Measurements from ENCODE around the gene SEMA4A.

Gene SEMA4A

GRCh38 chr1:156114101-156114918 is 39.1 kb upstream of the SEMA4A start, which contains the start of gene LMNA:
LMNA (plus strand) TSS chr1:156114711; CDS start chr1:156114919, 208 bp downstream.
- Histone ChIP-seq H3K4me1 (ENCODE audit: control insufficient read depth, insufficient read depth, low read length) (peaks cover 4% of the 10 kb centered on the region), H3K27ac (ENCODE audit: extremely low read depth, low read depth, low read length) (peak within 1 kb of the TSS; percentile 66; the same call in 1 of the 2 replicates), H3K4me3 (ENCODE audit: low read depth, low read length) (peak within 1 kb of the TSS; percentile 69), H3K9me3 (ENCODE audit: control insufficient read depth, insufficient read depth, low read depth, low read length) (no peaks in the 10 kb centered on the region), H3K36me3 (ENCODE audit: control insufficient read depth in 2 of 2, insufficient read depth in 1 of 2, low read length in 2 of 2) (no peaks in the 10 kb centered on the region; a peak in 1 of 3 replicates)
- POLR2A ChIA-PET, result interaction anchor here (0.6 to 5.5 kb wide), 7 partner anchors 9 to 98 kb away, joined by 4 to 63 read pairs (median 9); partner anchors contain the start of genes PMF1 and SLC25A44
- CTCF ChIA-PET, result interaction anchor here (1.3 to 25.6 kb wide), 4 partner anchors 12 to 30 kb away, joined by 5 to 1029 read pairs (median 32); no protein-coding TSS in a partner anchor
- TF ChIP-seq ZSCAN30 (tag by site-specific recombination; IDR thresholded peaks at IDR 0.05) (0 out of 2 replicates have a peak, but pooled peaks have one; percentile 17), ZBTB26 (tag by site-specific recombination; optimal IDR thresholded peaks at IDR 0.05) (no peak), ZNF335 (tag by site-specific recombination; conservative IDR thresholded peaks at IDR 0.05) (peak; percentile 78), ZNF843 (tag by site-specific recombination; IDR thresholded peaks at IDR 0.05) (no peak), ZNF138 (tag by site-specific recombination; IDR thresholded peaks at IDR 0.05; ENCODE audit: borderline replicate concordance) (no peak), ZNF391 (tag by site-specific recombination; IDR thresholded peaks at IDR 0.05; ENCODE audit: borderline replicate concordance, low read depth) (peak; percentile 81; the same call in 1 of the 2 replicates), ZNF324 (tag by site-specific recombination; IDR thresholded peaks at IDR 0.05) (peak; percentile 88), HOXA7 (CRISPR knock-in tag; IDR thresholded peaks at IDR 0.05; ENCODE audit: borderline replicate concordance) (no peak), ZNF747 (tag by site-specific recombination; IDR thresholded peaks at IDR 0.05) (no peak), ZNF24 (tag by site-specific recombination; IDR thresholded peaks at IDR 0.05) (peak; percentile 92), ZNF704 (tag by site-specific recombination; IDR thresholded peaks at IDR 0.05) (peak; percentile 84; the same call in 1 of the 2 replicates), ZNF16 (tag by site-specific recombination; IDR thresholded peaks at IDR 0.05; ENCODE audit: low read depth) (no peak), SP2 (tag by site-specific recombination; IDR thresholded peaks at IDR 0.05) (peak; percentile 85), ZBTB8A (tag by site-specific recombination; IDR thresholded peaks at IDR 0.05) (peak; percentile 61), BCL11A (tag by site-specific recombination; IDR thresholded peaks at IDR 0.05; ENCODE audit: low read depth) (peak; percentile 94), ZNF266 (tag by site-specific recombination; IDR thresholded peaks at IDR 0.05; ENCODE audit: low read depth) (no peak), ZNF777 (tag by site-specific recombination; IDR thresholded peaks at IDR 0.05; ENCODE audit: borderline replicate concordance) (no peak)
- TF ChIP-seq, protein P1, sequence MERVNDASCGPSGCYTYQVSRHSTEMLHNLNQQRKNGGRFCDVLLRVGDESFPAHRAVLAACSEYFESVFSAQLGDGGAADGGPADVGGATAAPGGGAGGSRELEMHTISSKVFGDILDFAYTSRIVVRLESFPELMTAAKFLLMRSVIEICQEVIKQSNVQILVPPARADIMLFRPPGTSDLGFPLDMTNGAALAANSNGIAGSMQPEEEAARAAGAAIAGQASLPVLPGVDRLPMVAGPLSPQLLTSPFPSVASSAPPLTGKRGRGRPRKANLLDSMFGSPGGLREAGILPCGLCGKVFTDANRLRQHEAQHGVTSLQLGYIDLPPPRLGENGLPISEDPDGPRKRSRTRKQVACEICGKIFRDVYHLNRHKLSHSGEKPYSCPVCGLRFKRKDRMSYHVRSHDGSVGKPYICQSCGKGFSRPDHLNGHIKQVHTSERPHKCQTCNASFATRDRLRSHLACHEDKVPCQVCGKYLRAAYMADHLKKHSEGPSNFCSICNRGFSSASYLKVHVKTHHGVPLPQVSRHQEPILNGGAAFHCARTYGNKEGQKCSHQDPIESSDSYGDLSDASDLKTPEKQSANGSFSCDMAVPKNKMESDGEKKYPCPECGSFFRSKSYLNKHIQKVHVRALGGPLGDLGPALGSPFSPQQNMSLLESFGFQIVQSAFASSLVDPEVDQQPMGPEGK (tag by site-specific recombination; IDR thresholded peaks at IDR 0.05), result peak; percentile 99
- TF ChIP-seq, protein P2, sequence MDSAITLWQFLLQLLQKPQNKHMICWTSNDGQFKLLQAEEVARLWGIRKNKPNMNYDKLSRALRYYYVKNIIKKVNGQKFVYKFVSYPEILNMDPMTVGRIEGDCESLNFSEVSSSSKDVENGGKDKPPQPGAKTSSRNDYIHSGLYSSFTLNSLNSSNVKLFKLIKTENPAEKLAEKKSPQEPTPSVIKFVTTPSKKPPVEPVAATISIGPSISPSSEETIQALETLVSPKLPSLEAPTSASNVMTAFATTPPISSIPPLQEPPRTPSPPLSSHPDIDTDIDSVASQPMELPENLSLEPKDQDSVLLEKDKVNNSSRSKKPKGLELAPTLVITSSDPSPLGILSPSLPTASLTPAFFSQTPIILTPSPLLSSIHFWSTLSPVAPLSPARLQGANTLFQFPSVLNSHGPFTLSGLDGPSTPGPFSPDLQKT (IDR thresholded peaks at IDR 0.05; ENCODE audit: borderline replicate concordance, low read depth, low read length), result no peak
- TF ChIP-seq, protein P3, sequence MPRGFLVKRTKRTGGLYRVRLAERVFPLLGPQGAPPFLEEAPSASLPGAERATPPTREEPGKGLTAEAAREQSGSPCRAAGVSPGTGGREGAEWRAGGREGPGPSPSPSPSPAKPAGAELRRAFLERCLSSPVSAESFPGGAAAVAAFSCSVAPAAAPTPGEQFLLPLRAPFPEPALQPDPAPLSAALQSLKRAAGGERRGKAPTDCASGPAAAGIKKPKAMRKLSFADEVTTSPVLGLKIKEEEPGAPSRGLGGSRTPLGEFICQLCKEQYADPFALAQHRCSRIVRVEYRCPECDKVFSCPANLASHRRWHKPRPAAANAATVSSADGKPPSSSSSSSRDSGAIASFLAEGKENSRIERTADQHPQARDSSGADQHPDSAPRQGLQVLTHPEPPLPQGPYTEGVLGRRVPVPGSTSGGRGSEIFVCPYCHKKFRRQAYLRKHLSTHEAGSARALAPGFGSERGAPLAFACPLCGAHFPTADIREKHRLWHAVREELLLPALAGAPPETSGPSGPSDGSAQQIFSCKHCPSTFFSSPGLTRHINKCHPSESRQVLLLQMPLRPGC (tag by site-specific recombination; IDR thresholded peaks at IDR 0.05), result peak; percentile 79
- TF ChIP-seq, protein P4, sequence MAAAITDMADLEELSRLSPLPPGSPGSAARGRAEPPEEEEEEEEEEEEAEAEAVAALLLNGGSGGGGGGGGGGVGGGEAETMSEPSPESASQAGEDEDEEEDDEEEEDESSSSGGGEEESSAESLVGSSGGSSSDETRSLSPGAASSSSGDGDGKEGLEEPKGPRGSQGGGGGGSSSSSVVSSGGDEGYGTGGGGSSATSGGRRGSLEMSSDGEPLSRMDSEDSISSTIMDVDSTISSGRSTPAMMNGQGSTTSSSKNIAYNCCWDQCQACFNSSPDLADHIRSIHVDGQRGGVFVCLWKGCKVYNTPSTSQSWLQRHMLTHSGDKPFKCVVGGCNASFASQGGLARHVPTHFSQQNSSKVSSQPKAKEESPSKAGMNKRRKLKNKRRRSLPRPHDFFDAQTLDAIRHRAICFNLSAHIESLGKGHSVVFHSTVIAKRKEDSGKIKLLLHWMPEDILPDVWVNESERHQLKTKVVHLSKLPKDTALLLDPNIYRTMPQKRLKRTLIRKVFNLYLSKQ (tag by site-specific recombination; IDR thresholded peaks at IDR 0.05; ENCODE audit: borderline replicate concordance), result no peak
- TF ChIP-seq, protein P5, sequence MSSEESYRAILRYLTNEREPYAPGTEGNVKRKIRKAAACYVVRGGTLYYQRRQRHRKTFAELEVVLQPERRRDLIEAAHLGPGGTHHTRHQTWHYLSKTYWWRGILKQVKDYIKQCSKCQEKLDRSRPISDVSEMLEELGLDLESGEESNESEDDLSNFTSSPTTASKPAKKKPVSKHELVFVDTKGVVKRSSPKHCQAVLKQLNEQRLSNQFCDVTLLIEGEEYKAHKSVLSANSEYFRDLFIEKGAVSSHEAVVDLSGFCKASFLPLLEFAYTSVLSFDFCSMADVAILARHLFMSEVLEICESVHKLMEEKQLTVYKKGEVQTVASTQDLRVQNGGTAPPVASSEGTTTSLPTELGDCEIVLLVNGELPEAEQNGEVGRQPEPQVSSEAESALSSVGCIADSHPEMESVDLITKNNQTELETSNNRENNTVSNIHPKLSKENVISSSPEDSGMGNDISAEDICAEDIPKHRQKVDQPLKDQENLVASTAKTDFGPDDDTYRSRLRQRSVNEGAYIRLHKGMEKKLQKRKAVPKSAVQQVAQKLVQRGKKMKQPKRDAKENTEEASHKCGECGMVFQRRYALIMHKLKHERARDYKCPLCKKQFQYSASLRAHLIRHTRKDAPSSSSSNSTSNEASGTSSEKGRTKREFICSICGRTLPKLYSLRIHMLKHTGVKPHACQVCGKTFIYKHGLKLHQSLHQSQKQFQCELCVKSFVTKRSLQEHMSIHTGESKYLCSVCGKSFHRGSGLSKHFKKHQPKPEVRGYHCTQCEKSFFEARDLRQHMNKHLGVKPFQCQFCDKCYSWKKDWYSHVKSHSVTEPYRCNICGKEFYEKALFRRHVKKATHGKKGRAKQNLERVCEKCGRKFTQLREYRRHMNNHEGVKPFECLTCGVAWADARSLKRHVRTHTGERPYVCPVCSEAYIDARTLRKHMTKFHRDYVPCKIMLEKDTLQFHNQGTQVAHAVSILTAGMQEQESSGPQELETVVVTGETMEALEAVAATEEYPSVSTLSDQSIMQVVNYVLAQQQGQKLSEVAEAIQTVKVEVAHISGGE (tag by site-specific recombination; conservative IDR thresholded peaks at IDR 0.05; ENCODE audit: low read depth), result no peak

Data from HEK293 (cell line).